ENCODE results near the gene DACH1. TPM values are rescaled to one million over a fixed set of nuclear protein-coding genes. Genes with fewer than 3 reads are reported as not detected.

The DACH1 gene
- total RNA-seq, 1 donor from 2014 or later, result 110 TPM

DNA sequence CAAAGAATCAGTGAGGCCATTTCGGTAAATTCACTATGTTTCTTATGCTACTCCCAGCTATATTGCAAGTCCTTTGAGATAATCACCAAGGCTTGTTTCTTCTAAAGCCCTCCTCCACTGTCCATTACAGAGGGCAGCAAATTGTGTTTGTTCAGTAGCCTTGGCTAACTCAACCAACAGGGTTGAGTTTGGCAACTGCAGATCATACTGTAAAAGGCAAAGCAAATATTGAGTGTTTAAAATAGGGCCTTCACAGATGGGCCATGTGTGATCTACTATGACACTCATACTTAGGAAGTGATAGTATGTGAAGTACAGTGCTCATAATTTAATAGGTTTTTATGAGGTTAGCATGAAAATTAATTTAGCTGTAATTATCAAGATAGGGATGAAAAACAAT, 171.3 kb downstream of the DACH1 start:
- H3K36me3 Mint-ChIP-seq (ENCODE audit: unreplicated experiment), result no peaks in the 10 kb centered on the region
- TF ChIP-seq, protein P1, sequence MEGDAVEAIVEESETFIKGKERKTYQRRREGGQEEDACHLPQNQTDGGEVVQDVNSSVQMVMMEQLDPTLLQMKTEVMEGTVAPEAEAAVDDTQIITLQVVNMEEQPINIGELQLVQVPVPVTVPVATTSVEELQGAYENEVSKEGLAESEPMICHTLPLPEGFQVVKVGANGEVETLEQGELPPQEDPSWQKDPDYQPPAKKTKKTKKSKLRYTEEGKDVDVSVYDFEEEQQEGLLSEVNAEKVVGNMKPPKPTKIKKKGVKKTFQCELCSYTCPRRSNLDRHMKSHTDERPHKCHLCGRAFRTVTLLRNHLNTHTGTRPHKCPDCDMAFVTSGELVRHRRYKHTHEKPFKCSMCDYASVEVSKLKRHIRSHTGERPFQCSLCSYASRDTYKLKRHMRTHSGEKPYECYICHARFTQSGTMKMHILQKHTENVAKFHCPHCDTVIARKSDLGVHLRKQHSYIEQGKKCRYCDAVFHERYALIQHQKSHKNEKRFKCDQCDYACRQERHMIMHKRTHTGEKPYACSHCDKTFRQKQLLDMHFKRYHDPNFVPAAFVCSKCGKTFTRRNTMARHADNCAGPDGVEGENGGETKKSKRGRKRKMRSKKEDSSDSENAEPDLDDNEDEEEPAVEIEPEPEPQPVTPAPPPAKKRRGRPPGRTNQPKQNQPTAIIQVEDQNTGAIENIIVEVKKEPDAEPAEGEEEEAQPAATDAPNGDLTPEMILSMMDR (IDR thresholded peaks at IDR 0.05; ENCODE audit: partially characterized antibody, unreplicated experiment), result no peak

DNA sequence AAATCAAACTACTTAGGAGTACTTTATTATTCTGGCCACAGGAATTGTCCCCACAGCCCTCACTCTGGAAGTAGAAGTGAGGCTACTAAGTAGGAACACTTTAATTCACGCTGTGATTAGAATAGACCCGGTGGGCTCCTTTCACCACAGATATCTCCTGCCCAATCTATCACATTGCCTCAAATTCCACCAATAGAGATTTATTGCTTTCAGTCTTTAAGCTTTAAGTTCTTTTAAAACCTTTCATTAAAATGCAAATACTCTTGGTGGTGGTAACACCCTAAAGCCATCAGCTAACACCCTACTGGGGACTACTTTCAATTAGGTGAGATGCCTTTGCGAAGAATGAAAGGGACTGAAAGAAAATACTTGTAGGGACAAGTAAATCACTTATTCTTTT, 181.9 kb downstream of the DACH1 start:
- peaks cover 10% of the 10 kb centered on the region for H3K9me3 Mint-ChIP-seq (ENCODE audit: unreplicated experiment)
- H3K27me3 Mint-ChIP-seq (ENCODE audit: unreplicated experiment), result peaks cover 2% of the 10 kb centered on the region
- H3K4me1 Mint-ChIP-seq (ENCODE audit: low read depth, unreplicated experiment), result peaks cover 30% of the 10 kb centered on the region
- DNase-seq, result no peak
- H3K27ac Mint-ChIP-seq (ENCODE audit: unreplicated experiment), result no peak overlapping the region
- no peak overlapping the region for H3K4me3 Mint-ChIP-seq (ENCODE audit: unreplicated experiment)
- TF ChIP-seq, protein P1 (IDR thresholded peaks at IDR 0.05; ENCODE audit: partially characterized antibody, unreplicated experiment), result no peak
- H3K36me3 Mint-ChIP-seq (ENCODE audit: unreplicated experiment), result no peaks in the 10 kb centered on the region

More for the DNA sequence above, 171.3 kb downstream of the DACH1 start:
- no peak overlapping the region for H3K27ac Mint-ChIP-seq (ENCODE audit: unreplicated experiment)
- H3K27me3 Mint-ChIP-seq (ENCODE audit: unreplicated experiment), result no peaks in the 10 kb centered on the region
- no peak overlapping the region for H3K4me3 Mint-ChIP-seq (ENCODE audit: unreplicated experiment)
- DNase-seq, result no peak
- no peaks in the 10 kb centered on the region for H3K9me3 Mint-ChIP-seq (ENCODE audit: unreplicated experiment)
- H3K4me1 Mint-ChIP-seq (ENCODE audit: low read depth, unreplicated experiment), result peaks cover 2% of the 10 kb centered on the region

DNA sequence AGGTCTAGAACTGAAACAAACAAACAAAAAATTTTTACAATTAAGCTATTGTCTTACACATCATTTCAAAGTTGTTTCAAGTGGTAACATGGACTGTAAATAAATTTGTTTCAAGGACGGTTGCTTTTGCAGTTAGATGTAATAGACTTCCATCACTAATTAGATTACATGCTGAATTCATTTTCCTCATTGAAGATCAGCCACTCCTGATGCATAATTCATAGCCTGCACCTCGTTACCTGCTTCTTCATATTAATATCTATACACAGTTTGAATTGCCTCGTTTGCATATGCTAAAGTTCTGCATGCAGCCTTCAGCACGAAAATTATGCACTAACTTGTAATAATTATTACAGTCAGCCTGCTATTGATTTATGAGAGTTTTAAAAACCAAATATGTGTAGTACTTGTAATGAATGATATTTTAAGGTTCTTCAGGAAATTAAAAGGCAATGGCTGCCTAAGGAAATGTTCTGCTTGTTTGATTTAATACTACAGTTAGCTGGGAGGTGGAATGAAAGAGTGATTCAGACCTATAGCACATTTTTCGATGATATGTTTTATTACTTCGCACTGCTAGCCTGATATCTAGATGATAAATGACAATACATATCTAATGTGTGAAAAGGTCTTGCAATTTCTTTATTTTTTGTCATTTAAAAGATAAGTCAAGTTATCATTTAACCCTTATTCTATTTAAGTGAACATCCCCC, 184.9 kb downstream of the DACH1 start:
- no peak overlapping the region for H3K27ac Mint-ChIP-seq (ENCODE audit: unreplicated experiment)
- H3K4me1 Mint-ChIP-seq (ENCODE audit: low read depth, unreplicated experiment), result peaks cover 30% of the 10 kb centered on the region
- peaks cover 2% of the 10 kb centered on the region for H3K27me3 Mint-ChIP-seq (ENCODE audit: unreplicated experiment)
- no peak overlapping the region for H3K4me3 Mint-ChIP-seq (ENCODE audit: unreplicated experiment)
- H3K9me3 Mint-ChIP-seq (ENCODE audit: unreplicated experiment), result peaks cover 5% of the 10 kb centered on the region
- no peak for DNase-seq
- TF ChIP-seq, protein P1 (IDR thresholded peaks at IDR 0.05; ENCODE audit: partially characterized antibody, unreplicated experiment), result no peak
- H3K36me3 Mint-ChIP-seq (ENCODE audit: unreplicated experiment), result no peaks in the 10 kb centered on the region

DNA sequence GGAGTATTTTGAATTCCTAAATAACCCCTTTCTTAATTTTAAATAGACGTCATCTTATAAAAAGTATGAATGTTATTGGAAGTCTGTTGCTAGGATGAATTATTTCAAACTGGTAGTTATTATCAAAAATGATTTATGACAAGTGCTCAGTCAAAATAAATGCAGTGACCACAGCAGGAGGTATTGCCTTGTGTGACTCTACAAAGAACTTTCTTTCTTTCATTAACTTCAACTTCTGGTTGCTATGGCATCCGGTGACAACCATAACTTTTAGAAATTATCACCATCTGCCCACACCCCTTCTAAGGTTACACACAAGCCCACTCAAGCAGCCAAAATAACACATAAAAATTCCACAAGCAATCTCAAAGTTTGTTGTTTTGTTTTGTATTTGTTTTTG, 189.9 kb downstream of the DACH1 start:
- Mint-ChIP-seq H3K27ac (ENCODE audit: unreplicated experiment) (no peak overlapping the region), H3K4me3 (ENCODE audit: unreplicated experiment) (no peak overlapping the region), H3K36me3 (ENCODE audit: unreplicated experiment) (no peaks in the 10 kb centered on the region), H3K27me3 (ENCODE audit: unreplicated experiment) (peaks cover 3% of the 10 kb centered on the region), H3K9me3 (ENCODE audit: unreplicated experiment) (no peaks in the 10 kb centered on the region), H3K4me1 (ENCODE audit: low read depth, unreplicated experiment) (peaks cover 10% of the 10 kb centered on the region)
- DNase-seq, result no peak
- TF ChIP-seq, protein P1 (IDR thresholded peaks at IDR 0.05; ENCODE audit: partially characterized antibody, unreplicated experiment), result no peak

DNA sequence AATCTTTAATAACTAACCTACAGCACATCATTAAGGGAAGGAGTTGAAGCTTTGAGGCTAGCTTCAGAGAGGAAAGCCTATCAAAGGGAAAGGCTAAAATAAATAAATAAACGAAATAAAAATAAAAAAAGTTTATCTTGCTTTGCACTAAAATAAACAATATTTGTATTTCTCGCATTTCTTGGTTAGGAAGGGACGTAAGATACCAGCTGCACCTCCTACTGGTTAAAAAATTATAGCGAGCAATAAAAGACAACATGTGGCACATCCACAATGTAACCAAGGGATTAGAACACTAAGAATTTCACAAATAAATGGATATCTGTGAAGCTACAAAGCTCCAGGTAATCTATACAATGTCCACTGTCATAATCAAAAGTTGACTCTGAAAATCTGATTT, 194.5 kb downstream of the DACH1 start:
- peaks cover 6% of the 10 kb centered on the region for H3K4me1 Mint-ChIP-seq (ENCODE audit: low read depth, unreplicated experiment)
- no peaks in the 10 kb centered on the region for H3K9me3 Mint-ChIP-seq (ENCODE audit: unreplicated experiment)
- TF ChIP-seq, protein P1 (IDR thresholded peaks at IDR 0.05; ENCODE audit: partially characterized antibody, unreplicated experiment), result peak; percentile 16
- H3K36me3 Mint-ChIP-seq (ENCODE audit: unreplicated experiment), result no peaks in the 10 kb centered on the region
- H3K27me3 Mint-ChIP-seq (ENCODE audit: unreplicated experiment), result peaks cover 3% of the 10 kb centered on the region
- no peak for DNase-seq
- no peak overlapping the region for H3K4me3 Mint-ChIP-seq (ENCODE audit: unreplicated experiment)
- H3K27ac Mint-ChIP-seq (ENCODE audit: unreplicated experiment), result no peak overlapping the region
